ENCODE data around the gene CHKA.

Gene CHKA

GRCh38 chr11:68116126-68116525, 5.1 kb downstream of the CHKA start:
- Histone ChIP-seq H3K9ac (ENCODE audit: low read depth, low read length, poor library complexity, severe bottlenecking) (peak overlapping the region; percentile 11), H4K20me1 (ENCODE audit: insufficient read depth, low read length, poor library complexity, severe bottlenecking) (peaks cover 68% of the 10 kb centered on the region), H3K9me2 (replicated peaks; ENCODE audit: low read depth, low read length) (no peaks in the 10 kb centered on the region), H3K79me2 (ENCODE audit: insufficient read depth, low read length) (peaks cover 92% of the 10 kb centered on the region), H3K4me1 (ENCODE audit: insufficient read depth, low read length, poor library complexity, severe bottlenecking) (peaks cover 53% of the 10 kb centered on the region), H3K4me3 (ENCODE audit: low read length, poor library complexity, severe bottlenecking) (peak overlapping the region; percentile 37), H3K9me3 (ENCODE audit: insufficient read depth, low read depth, low read length) (no peaks in the 10 kb centered on the region), H3K4me2 (ENCODE audit: low read depth, low read length, poor library complexity, severe bottlenecking) (peak overlapping the region; percentile 87), H3K27me3 (ENCODE audit: insufficient read depth, low read length, poor library complexity, severe bottlenecking) (no peaks in the 10 kb centered on the region), H3F3A (ENCODE audit: low read depth) (no peaks in the 10 kb centered on the region), H2AFZ (ENCODE audit: low read length) (no peak overlapping the region), H3K36me3 (ENCODE audit: insufficient read depth, low read length) (no peaks in the 10 kb centered on the region)
- TF ChIP-seq CTCF (conservative IDR thresholded peaks at IDR 0.05; ENCODE audit: low read length) (no peak), EZH2phosphoT487 (IDR thresholded peaks at IDR 0.05; ENCODE audit: borderline replicate concordance) (no peak)

- Histone ChIP-seq H3K27me3 (ENCODE audit: insufficient read depth, low read length, poor library complexity, severe bottlenecking) (no peaks in the 10 kb centered on the region), H3K9me2 (replicated peaks; ENCODE audit: low read depth, low read length) (no peaks in the 10 kb centered on the region), H3K4me1 (ENCODE audit: insufficient read depth, low read length, poor library complexity, severe bottlenecking) (peaks cover 53% of the 10 kb centered on the region), H3K36me3 (ENCODE audit: insufficient read depth, low read length) (no peaks in the 10 kb centered on the region), H3K4me3 (ENCODE audit: low read length, poor library complexity, severe bottlenecking) (peak overlapping the region; percentile 14), H3K9ac (ENCODE audit: low read depth, low read length, poor library complexity, severe bottlenecking) (peak overlapping the region; percentile 11), H3F3A (ENCODE audit: low read depth) (no peaks in the 10 kb centered on the region), H3K79me2 (ENCODE audit: insufficient read depth, low read length) (peaks cover 98% of the 10 kb centered on the region), H4K20me1 (ENCODE audit: insufficient read depth, low read length, poor library complexity, severe bottlenecking) (peaks cover 68% of the 10 kb centered on the region), H2AFZ (ENCODE audit: low read length) (no peak overlapping the region), H3K9me3 (ENCODE audit: insufficient read depth, low read depth, low read length) (no peaks in the 10 kb centered on the region), H3K4me2 (ENCODE audit: low read depth, low read length, poor library complexity, severe bottlenecking) (peak overlapping the region; percentile 87)
- no peak for TF ChIP-seq EZH2phosphoT487 (IDR thresholded peaks at IDR 0.05; ENCODE audit: borderline replicate concordance)
- TF ChIP-seq CTCF (conservative IDR thresholded peaks at IDR 0.05; ENCODE audit: low read length): no peak
These were observed 5.9 kb downstream of the CHKA start for GRCh38 chr11:68115285-68115684.

GRCh38 chr11:68113986-68114385, 7.2 kb downstream of the CHKA start:
- no peak for TF ChIP-seq EZH2phosphoT487 (IDR thresholded peaks at IDR 0.05; ENCODE audit: borderline replicate concordance)
- TF ChIP-seq CTCF (conservative IDR thresholded peaks at IDR 0.05; ENCODE audit: low read length): no peak
- no peaks in the 10 kb centered on the region for H3K9me2 ChIP-seq (replicated peaks; ENCODE audit: low read depth, low read length)
- H3K9ac ChIP-seq (ENCODE audit: low read depth, low read length, poor library complexity, severe bottlenecking): no peak overlapping the region
- peaks cover 97% of the 10 kb centered on the region for H3K79me2 ChIP-seq (ENCODE audit: insufficient read depth, low read length)
- H3K27me3 ChIP-seq (ENCODE audit: insufficient read depth, low read length, poor library complexity, severe bottlenecking): no peaks in the 10 kb centered on the region
- no peak overlapping the region for H2AFZ ChIP-seq (ENCODE audit: low read length)
- H3K4me2 ChIP-seq (ENCODE audit: low read depth, low read length, poor library complexity, severe bottlenecking): peak overlapping the region; percentile 87
- no peaks in the 10 kb centered on the region for H3K9me3 ChIP-seq (ENCODE audit: insufficient read depth, low read depth, low read length)
- H3K4me1 ChIP-seq (ENCODE audit: insufficient read depth, low read length, poor library complexity, severe bottlenecking): peaks cover 50% of the 10 kb centered on the region
- peaks cover 57% of the 10 kb centered on the region for H4K20me1 ChIP-seq (ENCODE audit: insufficient read depth, low read length, poor library complexity, severe bottlenecking)
- H3K4me3 ChIP-seq (ENCODE audit: low read length, poor library complexity, severe bottlenecking): no peak overlapping the region
- no peaks in the 10 kb centered on the region for H3K36me3 ChIP-seq (ENCODE audit: insufficient read depth, low read length)
- no peaks in the 10 kb centered on the region for H3F3A ChIP-seq (ENCODE audit: low read depth)
